SK-N-DZ (cell line): ENCODE measurements around the gene GMDS.
A peak's percentile ranks its signal among the peaks of the same experiment; 100 is the strongest.

Experiments
- DNase-seq: peaks from one replicate; pipeline ENCODE4 v3.0.0-alpha.2; 2015; ENCODE audit warnings: low spot score

GMDS gene

GRCh38 chr6:1616701-1617463 lies 628.5 kb downstream of the GMDS start:
- no peak for DNase-seq

GRCh38 chr6:1615853-1616420 lies 629.5 kb downstream of the GMDS start:
- DNase-seq: no peak

- DNase-seq: no peak
Measured at GRCh38 chr6:1615151-1615852, 630.1 kb downstream of the GMDS start.

GRCh38 chr6:1614448-1615150 lies 630.8 kb downstream of the GMDS start:
- DNase-seq: no peak

GRCh38 chr6:1613688-1614447 lies 631.5 kb downstream of the GMDS start:
- peak; percentile 60 for DNase-seq

- DNase-seq: no peak
Measured at GRCh38 chr6:1613346-1613687, 632.1 kb downstream of the GMDS start.

GRCh38 chr6:1612974-1613306 lies 632.5 kb downstream of the GMDS start:
- no peak for DNase-seq

GRCh38 chr6:1612299-1612973 lies 633.0 kb downstream of the GMDS start:
- DNase-seq: no peak

- DNase-seq: no peak
Measured at GRCh38 chr6:1611572-1612298, 633.7 kb downstream of the GMDS start.

GRCh38 chr6:1611322-1611571 lies 634.2 kb downstream of the GMDS start:
- DNase-seq: no peak

GRCh38 chr6:1610497-1611321 lies 634.7 kb downstream of the GMDS start:
- DNase-seq: no peak

- peak; percentile 84 for DNase-seq
Measured at GRCh38 chr6:1609648-1610496, 635.5 kb downstream of the GMDS start, which contains the start of gene FOXC1. Gene FOXC1, plus strand, starts transcription at chr6:1609915. Its CDS starts 531 bp downstream, at chr6:1610446.

GRCh38 chr6:1609041-1609647 lies 636.3 kb downstream of the GMDS start:
- DNase-seq: peak; percentile 65

- no peak for DNase-seq
Measured at GRCh38 chr6:1608222-1609040, 637.0 kb downstream of the GMDS start.

GRCh38 chr6:1607516-1608221 lies 637.7 kb downstream of the GMDS start:
- peak; percentile 56 for DNase-seq

GRCh38 chr6:1606780-1607515 lies 638.5 kb downstream of the GMDS start:
- no peak for DNase-seq
